ENCODE data around the gene PPP1R14B.

DNA sequence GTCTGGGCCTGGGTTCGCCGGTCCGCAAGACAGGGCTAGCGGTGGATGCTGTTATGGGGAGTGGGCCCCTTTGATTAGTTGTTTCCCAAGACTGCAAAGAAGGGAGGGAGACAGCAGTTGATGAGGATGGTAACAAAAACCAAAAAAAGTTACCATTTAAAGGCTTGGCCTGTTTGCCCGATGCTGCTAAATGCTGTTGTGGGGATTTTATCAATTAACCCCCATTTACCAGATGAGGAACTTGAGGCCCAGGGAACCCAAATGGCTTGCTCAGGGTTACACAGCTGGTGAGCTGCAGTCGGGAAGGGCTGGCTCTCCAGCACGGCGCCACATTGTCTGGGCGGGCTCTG is 24.1 kb downstream of the PPP1R14B start:
- TF ChIP-seq, protein P1, sequence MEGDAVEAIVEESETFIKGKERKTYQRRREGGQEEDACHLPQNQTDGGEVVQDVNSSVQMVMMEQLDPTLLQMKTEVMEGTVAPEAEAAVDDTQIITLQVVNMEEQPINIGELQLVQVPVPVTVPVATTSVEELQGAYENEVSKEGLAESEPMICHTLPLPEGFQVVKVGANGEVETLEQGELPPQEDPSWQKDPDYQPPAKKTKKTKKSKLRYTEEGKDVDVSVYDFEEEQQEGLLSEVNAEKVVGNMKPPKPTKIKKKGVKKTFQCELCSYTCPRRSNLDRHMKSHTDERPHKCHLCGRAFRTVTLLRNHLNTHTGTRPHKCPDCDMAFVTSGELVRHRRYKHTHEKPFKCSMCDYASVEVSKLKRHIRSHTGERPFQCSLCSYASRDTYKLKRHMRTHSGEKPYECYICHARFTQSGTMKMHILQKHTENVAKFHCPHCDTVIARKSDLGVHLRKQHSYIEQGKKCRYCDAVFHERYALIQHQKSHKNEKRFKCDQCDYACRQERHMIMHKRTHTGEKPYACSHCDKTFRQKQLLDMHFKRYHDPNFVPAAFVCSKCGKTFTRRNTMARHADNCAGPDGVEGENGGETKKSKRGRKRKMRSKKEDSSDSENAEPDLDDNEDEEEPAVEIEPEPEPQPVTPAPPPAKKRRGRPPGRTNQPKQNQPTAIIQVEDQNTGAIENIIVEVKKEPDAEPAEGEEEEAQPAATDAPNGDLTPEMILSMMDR (IDR thresholded peaks at IDR 0.05): no peak
- TF ChIP-seq POLR2A (IDR thresholded peaks at IDR 0.05): no peak

Data from uterus (tissue), 2 donors.